GM19455 (cell line): Measurements from ENCODE around the gene SMARCC2.

ENCODE experiments used
- ATAC-seq: cut with Tn5 transposase; IDR thresholded peaks from one replicate; pipeline ENCODE4 v1.9.1; 2021; ENCODE audit not compliant: unreplicated experiment

SMARCC2 gene

DNA sequence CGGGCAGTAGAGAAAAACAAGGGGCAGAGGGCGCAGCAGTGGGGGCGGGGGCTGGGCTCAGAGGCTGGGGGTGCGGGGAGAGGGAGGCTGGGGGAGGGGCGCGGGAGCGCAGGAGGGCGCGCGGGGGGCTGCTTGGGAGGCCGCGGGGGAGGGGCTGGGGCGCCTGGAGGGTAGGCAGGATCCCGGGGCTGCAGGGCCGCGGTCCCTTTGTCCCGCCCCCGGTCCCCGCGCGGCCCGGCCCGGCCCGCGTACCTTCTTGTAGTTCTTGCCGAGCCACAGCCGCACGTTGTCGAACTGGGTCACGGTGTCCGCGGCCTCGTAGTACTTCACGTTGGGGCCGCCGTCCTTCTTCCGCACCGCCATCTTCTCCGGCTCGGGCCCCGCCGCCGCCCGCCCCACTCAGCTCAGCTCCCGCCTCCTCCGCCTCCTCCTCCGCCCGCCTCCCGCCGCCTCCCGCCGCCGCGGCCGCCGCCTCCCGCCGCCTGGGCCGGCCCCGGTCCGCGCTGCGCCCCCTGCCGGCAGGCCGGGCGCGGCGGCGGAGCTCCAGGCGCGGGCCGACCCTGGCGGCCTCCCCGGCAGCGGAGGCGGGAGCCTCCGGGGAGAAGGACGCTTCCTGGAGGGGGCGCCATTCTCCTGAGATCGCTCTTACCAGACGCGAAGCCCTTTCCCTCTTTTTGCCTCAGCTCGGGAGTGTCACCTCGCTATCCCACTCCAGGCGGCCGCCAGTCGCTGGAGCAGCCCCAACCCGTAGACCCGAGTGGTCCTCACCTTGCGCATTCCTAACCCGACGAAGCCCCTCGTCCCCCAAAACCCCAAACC lies at the start of gene SMARCC2:
Gene SMARCC2, minus strand, starts transcription at position 385 of the 819 bp plus-strand sequence. Its CDS starts 22 bp downstream, at position 363.
- peak; percentile 73 for ATAC-seq

DNA sequence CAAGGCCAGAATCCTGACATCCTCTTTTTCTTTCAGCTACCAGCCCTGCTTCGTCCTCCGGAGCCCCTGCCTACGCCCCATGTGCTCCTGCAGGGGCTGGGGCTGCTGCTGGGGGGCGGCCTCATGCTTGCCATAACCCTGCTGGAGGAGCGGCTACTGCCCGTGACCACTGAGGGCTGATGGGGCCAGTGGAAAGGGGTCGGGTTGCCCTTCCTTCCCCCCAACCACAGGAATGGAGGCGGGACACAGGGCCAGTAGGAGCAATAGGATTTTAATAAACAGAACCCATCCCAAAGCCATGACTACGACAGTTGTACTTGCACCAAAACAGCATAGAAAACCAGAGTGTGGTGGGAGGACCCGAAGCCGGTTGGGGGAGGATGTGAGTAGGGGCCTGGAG lies 48.3 kb upstream of the SMARCC2 start:
- ATAC-seq = no peak

DNA sequence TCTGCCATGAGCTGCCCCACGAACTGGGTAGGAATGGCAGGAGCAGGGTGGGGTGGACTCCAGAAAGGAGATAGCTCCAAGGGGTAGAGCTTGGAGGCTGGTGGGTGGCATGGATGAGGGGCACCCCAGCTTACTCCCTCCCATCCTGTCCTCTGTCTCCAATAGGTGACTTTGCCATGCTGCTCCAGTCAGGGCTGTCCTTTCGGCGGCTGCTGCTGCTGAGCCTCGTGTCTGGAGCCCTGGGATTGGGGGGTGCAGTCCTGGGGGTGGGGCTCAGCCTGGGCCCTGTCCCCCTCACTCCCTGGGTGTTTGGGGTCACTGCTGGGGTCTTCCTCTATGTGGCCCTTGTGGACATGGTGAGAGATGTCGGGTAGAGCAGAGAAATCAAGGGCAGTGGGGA lies 47.7 kb upstream of the SMARCC2 start:
- ATAC-seq = no peak

DNA sequence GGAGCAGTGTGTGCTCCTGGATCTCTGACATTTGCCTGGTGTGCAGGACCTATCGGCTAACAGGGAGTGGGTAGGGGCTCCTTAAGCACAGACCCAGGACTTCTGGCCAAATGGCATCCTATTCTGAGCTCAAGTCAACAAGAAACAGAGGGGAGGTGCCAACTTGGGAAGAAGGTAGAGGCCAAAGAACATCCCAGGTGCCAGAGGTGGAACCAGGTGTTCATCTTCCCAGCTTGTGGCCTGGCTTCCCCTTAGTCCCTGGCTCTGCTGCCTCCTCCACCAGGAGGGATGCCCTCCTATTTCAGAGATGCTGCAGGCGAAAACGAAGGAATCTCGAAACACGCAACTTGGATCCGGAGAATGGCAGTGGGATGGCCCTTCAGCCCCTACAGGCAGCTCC lies 46.8 kb upstream of the SMARCC2 start:
- ATAC-seq = no peak

DNA sequence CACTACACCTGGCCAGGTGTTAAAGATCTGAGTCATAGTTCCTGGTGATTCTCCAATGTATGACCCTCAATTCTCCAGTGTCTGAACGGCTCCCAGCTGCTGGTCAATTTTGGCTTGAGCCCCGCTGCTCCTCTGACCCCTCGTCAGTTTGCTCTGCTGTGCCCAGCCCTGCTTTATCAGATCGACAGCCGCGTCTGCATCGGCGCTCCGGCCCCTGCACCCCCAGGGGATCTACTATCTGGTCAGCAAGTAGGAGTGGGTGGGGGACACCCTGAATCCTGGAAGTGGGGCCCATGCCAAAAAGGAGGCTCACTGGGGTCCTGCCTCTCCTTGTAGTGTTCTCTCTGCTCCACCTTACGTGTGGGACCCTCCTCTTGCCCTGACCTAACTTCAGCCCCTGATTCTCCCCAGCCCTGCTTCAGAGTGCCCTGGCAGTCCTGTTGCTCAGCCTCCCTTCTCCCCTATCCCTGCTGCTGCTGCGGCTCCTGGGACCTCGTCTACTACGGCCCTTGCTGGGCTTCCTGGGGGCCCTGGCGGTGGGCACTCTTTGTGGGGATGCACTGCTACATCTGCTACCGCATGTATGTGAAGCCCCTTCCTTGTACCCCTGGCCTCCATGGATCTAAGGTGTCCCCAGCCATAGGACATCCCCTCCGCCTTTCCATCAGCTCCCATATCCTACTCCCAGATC lies 45.6 kb upstream of the SMARCC2 start:
- ATAC-seq = no peak

DNA sequence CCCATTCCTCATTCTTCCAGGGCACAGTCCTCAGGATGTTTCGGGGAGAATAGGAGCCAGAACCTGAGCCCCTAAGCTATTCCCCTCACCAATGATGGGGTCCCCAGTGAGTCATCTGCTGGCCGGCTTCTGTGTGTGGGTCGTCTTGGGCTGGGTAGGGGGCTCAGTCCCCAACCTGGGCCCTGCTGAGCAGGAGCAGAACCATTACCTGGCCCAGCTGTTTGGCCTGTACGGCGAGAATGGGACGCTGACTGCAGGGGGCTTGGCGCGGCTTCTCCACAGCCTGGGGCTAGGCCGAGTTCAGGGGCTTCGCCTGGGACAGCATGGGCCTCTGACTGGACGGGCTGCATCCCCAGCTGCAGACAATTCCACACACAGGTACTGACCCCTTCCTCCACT lies 41.9 kb upstream of the SMARCC2 start:
- no peak for ATAC-seq

DNA sequence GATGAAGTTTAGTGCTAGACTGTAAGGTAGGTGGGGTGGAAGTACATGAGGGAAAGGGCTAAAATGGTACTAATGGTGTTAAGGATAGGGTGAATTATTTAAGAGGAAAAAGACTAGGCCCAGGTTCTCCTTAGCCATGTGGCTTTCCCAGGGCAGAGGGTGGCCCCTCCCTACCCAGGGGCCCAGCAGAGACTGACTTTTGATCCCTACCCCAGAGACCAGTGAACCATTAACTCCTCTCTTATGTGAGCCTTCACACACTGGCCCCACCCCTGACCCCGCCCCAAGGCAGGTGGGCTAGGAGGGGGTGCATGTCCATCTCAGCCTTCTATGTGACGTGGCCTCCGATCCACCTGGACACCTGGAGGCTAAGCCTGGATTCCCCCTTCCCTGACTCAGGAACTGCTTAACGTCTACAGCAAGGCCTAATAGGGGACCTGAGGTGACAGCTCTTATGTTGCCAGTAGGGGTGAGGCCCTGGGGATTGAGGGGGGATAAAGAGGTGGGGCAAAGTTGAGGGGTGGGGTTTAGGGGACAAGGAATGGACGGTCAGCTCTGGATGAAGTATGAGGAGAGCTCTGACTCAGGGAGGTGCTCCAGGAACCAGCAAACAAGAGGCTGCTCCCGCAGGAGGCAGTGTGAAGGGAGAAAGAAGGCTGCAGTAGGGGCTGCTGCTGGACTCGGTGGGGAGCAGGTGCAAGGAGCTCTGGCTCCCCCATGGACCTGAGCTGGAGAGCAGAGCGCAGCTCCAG lies 41.3 kb upstream of the SMARCC2 start:
- no peak for ATAC-seq

DNA sequence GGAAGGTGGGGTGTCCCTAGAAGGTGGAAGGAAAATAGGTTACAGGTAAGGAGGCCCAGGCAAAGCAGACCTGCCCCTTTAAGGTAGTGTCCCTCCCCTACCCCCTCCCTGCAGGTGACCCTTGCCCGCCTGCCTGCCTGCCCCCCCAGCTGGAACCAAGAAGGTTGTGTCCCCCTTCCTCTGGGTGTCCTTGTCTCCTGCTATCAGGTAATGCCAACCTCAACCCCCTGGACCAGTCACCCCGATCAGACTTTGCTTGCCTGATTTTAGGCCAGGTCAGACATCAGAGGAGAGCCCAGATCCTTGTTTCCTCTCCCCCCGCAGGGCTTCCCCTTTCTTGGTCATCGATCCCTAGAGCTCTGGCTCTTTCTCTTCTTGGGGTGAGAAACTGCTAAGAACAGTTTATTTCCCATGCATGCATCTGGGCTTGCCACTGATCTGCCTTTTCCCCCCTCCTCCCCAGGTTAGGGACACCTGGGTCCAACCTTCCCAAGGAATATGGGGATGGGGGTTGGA lies 40.7 kb upstream of the SMARCC2 start, which contains the start of gene SLC39A5:
Gene SLC39A5, plus strand, starts transcription at position 136 of the 516 bp plus-strand sequence. CDS start 1,224 bp downstream, outside the sequence.
- no peak for ATAC-seq

DNA sequence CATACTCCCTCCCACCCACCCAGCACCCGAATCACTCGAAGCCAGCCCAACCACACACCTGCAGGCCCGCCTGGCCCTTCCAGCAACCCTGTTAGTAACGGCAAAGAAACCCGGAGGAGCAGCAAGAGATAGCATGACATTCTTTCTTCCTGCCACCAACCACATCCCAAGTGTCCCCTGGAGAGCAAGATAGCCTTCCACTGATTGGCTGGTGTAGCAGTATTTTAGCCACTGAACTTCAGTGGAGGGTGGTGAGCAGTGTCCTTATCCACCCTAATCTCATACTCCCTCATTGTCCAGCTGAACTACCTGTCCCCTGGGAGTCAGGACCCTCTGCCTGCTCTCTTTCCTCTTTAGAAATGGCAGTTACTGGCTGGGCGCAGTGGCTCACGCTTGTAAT lies 39.8 kb upstream of the SMARCC2 start:
- no peak for ATAC-seq

DNA sequence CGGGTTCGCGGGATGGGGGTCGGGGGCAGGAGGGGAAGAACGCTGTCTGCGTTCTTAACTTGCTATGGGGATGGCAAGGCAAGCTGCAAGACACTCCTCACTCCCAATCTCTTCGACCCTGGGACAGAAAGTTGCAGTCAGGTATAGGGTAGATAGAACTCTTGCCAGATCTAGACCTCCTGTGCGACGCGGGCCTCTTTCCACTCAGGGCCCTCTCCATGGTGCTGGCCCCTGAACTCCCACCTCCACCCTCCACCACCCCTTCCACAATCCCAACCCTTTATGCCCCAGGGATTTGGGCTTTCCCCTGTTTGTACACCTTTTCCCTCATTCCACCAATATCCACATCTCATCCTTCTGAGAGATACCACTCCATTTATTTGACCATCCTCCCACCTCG lies 35.7 kb upstream of the SMARCC2 start:
- ATAC-seq = no peak

DNA sequence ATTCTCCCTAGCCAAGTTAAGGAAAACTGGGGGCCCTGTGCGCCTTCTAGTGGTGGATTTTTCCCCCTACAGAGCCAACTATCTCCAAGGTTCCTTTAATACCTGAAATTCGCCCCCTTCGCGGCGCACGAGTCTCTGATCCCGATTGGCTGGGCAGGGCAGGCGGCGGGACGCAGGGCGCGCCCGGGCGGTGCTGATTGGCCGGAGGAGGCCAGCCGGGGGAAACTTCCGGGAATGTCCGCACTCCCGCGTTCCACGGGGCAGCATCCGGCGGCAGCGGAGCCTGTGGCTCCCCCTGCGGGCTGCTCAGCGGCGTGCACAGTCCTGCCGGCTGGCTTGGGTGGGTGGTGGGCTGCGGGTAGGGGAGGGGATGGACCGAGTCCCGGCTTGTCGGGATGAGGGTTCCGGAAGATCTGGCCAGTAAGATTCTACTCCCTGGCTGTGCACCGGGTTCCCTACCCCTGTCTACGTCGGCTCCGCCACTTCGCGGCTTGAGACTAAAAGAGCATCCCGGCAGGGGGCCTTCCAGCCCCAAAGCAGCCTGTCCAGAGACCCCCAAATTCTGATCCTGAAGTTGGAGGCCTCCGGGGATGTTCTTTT lies 34.9 kb upstream of the SMARCC2 start, which contains the start of gene NABP2:
Gene NABP2, plus strand, starts transcription at position 241 of the 600 bp plus-strand sequence. CDS start 515 bp downstream, outside the sequence.
- peak; percentile 70 for ATAC-seq

DNA sequence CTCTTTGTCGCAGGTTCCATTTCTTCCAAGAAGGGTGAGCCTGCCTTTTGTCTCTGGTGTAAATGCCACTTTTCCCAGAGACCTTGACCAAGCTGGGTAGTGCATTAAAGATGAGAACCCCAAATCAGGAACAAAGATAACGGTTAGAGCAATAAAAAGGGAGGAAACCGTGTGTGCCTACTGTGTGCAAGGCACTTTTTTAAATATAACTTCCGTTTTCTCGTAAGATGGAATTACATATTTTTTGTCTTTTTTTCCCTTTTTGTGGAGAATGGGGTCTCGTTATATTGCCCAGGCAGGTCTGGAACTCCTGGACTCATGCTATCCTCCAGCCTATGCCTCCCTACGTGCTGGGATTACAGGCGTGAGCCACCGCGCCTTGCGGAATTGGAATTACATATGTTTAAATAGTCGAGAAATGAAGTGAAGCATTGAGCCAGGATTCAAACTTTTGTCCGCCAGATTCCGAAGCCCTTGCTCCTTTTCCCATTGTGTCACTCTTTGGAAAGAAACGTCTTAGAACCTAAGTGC lies 34.4 kb upstream of the SMARCC2 start:
- peak; percentile 7 for ATAC-seq

DNA sequence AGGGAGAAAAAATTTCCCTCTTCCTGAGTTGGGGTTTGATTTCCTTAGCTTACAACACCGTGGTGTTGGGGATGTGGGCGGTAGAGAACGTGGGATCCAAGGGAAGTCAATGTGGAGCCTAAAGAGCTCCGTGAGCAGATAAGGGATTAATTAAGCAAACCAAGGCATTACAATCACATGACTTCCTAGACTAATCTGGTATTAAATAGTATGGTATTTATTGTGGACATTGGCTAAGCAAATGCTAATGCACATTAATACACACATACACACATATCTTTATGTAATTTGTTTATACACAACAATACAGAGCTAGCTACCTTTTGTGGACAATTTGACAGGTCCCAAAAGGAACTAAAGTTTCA lies 33.2 kb upstream of the SMARCC2 start:
- no peak for ATAC-seq

DNA sequence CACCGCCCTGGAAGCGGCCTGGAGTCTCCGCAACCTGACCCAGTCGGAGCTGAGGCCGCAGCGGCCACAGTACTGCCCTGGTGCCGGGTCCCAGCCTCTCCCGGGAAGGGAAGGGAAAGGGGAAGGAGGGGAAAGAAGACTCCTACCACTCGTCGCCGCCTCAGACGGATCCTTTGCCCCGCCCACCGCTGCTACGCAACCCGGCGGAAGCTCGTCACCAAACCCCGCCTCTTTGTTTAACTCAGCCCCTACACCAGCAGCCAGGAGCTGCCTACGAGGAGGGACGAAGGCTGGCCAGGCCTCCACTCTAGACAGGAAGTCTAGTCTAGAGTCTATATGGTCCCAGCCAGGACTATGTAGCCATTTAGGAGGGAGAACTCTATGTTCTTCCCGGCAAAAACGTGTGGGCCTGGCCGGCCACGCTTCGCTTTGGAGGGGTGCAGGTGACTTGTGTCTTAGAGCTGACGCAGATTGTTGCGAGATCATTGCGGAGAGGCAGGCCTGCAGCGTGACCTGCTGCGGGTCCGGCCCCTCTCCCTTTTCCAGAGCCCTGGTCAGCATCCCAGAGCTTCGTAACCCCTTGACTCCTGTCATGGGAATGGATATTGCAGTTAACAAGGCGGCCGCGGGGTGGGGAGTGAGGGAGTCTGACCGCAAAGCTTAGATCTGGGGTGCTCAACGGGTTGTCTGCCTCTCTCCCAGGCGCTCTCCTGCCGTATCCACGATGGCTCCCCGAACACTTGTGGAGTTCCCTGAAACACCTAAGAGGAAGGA lies 32.7 kb upstream of the SMARCC2 start, which contains the start of gene RNF41:
Gene RNF41, minus strand, starts transcription at position 166 of the 774 bp plus-strand sequence. CDS start 7,875 bp downstream, outside the sequence.
- ATAC-seq = peak; percentile 78

DNA sequence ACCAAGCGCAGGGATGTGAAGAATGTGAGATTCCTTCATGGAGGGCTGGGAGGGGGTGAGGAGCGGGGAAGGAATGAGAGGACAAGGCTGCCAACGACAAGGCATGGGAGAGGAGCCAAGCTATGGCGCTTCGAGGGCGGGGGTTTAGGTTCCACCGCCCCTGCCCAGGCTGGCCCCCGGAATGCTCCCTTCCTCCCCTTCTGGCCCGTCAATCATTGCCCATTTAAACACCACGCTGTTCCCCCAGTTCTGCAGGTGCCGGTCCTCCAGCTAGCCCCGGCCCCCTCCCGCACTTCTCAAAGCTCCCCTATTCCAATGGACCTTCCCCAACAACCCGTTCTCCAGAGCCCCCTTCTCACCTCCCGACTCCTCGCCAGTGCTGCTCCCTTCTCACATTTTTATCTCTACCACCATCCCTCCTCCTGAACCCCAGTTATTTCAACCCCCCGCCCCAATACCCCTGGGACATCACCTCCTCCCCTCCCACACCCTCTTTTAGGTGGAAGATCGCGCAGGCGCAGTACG lies 32.0 kb upstream of the SMARCC2 start:
- ATAC-seq = peak; percentile 23

DNA sequence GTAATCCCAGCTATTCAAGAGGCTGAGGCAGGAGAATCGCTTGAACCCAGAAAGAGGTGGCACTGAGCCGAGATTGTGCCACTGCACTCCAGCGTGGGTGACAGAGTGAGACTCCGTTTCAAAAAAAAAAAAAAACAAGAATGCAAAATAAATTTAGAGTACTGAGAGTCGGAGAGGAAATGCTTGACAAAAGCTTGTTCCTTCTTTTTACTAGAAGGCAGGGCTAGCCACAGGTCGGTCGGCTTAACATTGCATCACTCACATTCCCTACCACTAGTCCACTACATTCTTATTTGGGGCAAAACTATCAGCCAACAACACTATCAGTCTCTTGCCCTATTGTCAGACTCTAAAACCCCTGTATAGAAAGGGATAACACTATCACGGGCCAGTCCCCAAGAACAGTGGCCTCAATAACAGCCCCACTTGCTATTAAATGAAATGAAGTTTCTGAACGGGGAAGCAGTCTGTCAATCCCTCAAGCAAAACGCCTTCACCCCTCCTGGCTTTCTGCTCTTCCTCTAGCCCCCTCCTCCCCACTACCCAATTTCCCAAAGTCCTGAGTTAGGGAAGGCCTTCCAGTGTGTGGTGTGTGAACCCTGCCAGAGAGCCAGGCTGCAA lies 31.4 kb upstream of the SMARCC2 start:
- no peak for ATAC-seq

DNA sequence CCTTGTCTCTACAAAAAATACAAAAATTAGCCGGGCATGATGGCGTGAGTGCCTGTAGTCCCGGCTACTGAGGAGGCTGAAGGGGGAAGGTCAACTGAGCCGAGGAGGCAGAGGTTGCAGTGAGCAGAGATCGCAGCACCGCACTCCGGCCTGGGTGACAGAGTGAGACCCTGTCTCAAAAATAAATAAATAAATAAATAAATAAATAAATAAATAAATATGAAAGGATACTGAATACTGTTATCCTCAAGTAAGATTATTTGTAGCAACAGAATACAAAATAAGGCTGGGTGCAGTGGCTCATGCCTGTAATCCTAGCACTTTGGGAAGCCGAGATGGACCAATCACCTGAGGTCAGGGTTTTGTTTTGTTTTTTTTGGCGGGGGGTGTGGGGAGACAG lies 30.6 kb upstream of the SMARCC2 start:
- no peak for ATAC-seq

DNA sequence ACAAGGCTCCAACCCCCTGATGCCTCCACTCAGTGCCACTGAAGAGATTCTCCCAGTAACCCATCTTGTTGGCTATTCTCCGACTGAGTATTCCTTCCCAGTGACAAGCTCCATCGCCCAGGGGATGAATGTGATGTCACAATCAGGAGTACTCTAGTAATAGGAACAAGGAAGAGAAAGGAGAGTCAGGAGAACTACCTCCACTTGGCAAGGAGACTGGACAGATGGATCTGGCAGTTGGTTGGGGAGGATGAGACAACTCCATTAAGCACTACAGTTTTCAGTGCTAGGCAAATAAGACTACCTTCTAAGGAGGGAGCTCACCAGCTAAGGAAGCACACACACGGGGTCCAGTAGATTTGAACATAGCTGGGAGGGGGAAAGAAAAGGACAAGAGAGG lies 27.2 kb upstream of the SMARCC2 start:
- ATAC-seq = no peak

DNA sequence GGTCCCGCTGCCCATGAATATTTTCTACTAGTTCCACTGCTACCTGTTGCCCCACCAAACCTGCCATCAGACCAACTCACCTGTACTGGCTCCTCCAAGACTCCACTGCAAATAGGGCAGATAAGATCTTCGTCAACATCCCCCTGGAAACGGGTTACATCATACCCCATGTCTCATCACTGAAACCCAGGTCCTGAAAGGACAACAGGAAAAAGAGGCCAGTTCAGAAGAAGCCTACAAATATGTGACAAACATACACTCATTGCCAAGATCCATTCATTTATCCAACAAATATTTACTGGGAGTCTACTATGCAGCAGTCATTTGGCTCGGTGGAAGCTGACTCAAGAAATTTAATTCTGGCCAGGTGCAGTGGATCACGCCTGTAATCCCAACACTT lies 24.6 kb upstream of the SMARCC2 start:
- ATAC-seq = no peak
